ENCODE measurements around the gene EEA1.

EEA1 gene

DNA sequence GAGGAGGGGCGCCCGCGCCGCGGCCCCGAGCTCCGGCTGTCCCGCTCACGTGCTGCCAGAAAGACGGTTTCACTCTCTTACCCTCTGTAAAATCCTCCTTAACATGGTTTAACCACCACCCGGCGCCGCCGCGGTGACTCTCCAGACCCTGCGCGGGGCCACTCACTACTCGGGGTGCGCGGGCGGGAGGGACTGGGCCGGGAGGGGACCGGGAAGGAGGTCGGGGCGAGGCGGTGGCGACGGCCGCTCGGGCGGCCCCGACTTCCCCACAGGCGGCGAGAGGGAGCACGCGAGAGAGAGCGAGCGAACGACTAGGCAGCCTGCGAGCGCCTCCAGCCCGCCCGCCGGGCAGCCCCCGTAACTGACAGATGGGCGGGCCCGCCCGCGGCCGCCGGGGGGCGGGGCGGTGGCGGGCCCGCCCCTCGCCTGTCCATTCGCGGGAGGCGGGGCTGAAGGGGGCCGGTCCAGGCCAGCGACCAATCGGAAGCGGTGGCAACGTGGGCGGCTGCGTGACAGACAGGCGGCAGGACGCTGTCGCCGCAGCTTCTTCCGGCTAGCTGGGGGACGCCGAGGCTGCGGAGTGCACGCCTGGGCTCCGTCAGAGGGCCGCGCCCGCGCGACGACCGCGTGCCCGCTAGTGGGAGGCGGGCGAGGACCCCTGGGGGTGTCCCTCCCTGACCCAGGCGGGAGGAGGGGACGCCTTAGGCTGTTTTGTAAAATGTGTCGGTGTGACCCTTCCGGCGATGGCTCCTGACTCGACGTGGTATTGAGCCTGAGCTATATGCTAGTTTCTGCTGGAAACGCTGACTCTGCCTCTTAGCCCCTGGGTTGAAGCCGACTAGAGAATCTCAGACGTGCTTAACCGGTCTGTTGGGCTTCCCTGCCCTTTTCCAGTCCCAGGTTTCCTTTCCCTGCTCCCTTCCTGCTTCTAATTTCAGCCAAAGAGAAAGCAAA, at the start of gene EEA1:
TSS of gene EEA1 (minus strand) at position 334 of the 954 bp plus-strand sequence. CDS start at position 105, 229 bp downstream.
- TF ChIP-seq, protein P1, sequence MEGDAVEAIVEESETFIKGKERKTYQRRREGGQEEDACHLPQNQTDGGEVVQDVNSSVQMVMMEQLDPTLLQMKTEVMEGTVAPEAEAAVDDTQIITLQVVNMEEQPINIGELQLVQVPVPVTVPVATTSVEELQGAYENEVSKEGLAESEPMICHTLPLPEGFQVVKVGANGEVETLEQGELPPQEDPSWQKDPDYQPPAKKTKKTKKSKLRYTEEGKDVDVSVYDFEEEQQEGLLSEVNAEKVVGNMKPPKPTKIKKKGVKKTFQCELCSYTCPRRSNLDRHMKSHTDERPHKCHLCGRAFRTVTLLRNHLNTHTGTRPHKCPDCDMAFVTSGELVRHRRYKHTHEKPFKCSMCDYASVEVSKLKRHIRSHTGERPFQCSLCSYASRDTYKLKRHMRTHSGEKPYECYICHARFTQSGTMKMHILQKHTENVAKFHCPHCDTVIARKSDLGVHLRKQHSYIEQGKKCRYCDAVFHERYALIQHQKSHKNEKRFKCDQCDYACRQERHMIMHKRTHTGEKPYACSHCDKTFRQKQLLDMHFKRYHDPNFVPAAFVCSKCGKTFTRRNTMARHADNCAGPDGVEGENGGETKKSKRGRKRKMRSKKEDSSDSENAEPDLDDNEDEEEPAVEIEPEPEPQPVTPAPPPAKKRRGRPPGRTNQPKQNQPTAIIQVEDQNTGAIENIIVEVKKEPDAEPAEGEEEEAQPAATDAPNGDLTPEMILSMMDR (conservative IDR thresholded peaks at IDR 0.05), result no peak
- H3K27ac ChIP-seq, result peak within 1 kb of the TSS; percentile 87

DNA sequence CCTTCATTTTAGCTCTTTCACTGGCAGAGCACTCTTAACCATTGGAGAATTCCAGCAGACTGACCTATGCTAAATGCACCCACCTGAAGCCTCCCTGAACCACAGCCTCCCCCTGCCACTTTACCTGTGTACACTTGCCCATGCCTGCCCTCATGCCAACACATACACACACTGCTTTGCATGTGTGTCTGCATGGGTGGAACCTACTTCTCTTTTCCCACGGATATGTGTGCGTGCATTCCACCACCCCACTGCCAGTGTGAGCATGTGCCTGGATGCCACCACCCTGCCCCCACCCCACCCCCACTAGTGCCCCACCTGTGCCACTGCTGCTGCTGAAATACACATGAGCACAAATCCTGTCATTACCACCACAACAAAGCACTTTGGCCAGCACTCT, 49.5 kb upstream of the EEA1 start:
- TF ChIP-seq, protein P1 (conservative IDR thresholded peaks at IDR 0.05), result no peak
- no peak overlapping the region for H3K27ac ChIP-seq

DNA sequence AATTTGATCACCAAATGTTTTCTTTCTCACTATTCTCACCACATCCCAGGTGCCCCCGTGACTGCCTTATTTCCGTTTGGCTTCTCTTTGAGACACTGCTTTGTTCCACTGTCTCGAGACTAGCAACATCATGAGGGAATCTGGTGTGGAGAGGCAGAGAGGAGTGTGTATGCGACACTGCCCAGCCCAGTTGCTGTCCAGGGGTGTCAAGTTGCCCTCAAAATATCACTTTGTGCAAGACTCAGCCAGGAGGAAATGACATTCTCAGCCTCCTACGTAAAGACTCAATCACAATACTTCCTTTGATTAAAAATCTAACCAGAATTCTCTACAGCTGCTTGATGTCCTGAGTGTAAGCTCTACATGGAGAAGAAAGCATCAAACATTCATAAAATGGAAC, 48.2 kb upstream of the EEA1 start:
- no peak overlapping the region for H3K27ac ChIP-seq
- TF ChIP-seq, protein P1 (conservative IDR thresholded peaks at IDR 0.05), result no peak

GRCh38 chr12:92974759-92975158, 45.7 kb upstream of the EEA1 start:
- no peak overlapping the region for H3K27ac ChIP-seq
- TF ChIP-seq, protein P1 (conservative IDR thresholded peaks at IDR 0.05), result no peak

DNA sequence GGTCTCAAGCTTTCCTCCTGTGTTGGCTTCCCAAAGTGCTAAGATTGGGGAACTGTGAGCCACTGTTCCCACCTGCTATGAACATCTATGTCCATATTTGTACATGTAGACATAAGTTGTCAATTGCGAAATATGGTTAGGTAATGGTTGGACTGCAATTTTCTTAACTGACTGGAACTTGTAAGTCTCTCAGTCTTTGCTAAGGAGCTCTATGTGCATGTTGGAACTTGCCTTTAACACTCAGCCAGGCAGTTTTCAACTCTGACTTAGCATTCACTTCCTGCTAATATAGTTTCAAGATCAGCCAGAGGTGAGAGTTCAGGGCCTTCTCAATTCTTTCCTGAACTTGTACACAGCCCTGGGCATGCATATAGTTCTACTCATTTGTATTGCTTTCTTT, 44.5 kb upstream of the EEA1 start:
- TF ChIP-seq, protein P1 (conservative IDR thresholded peaks at IDR 0.05), result no peak
- no peak overlapping the region for H3K27ac ChIP-seq

- no peak overlapping the region for H3K27ac ChIP-seq
Measured at GRCh38 chr12:92971859-92972524, 42.9 kb upstream of the EEA1 start.

More at GRCh38 chr12:92971859-92972524, 42.9 kb upstream of the EEA1 start:
- TF ChIP-seq, protein P1 (conservative IDR thresholded peaks at IDR 0.05), result no peak
